ENCODE data around the gene TNMD. TPM values are rescaled to one million over a fixed set of nuclear protein-coding genes. Genes with fewer than 3 reads are reported as not detected.

Gene TNMD
- total RNA-seq, 1 experiment from 2014 or later: not detected

DNA sequence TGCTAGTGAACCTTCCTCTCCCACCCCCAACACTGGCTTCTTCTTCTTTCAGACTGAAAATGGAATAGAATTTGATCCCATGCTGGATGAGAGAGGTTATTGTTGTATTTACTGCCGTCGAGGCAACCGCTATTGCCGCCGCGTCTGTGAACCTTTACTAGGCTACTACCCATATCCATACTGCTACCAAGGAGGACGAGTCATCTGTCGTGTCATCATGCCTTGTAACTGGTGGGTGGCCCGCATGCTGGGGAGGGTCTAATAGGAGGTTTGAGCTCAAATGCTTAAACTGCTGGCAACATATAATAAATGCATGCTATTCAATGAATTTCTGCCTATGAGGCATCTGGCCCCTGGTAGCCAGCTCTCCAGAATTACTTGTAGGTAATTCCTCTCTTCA is 14.7 kb downstream of the TNMD start:
- in situ Hi-C loops (cut with HindIII; ENCODE audit: low pct_unique_long_range_greater_than_20kb, low sequenced_read_pairs): no loop called here
- H3K36me3 ChIP-seq (ENCODE audit: control insufficient read depth, insufficient read depth, low read length): no peaks in the 10 kb centered on the region
- TF ChIP-seq, protein P1, sequence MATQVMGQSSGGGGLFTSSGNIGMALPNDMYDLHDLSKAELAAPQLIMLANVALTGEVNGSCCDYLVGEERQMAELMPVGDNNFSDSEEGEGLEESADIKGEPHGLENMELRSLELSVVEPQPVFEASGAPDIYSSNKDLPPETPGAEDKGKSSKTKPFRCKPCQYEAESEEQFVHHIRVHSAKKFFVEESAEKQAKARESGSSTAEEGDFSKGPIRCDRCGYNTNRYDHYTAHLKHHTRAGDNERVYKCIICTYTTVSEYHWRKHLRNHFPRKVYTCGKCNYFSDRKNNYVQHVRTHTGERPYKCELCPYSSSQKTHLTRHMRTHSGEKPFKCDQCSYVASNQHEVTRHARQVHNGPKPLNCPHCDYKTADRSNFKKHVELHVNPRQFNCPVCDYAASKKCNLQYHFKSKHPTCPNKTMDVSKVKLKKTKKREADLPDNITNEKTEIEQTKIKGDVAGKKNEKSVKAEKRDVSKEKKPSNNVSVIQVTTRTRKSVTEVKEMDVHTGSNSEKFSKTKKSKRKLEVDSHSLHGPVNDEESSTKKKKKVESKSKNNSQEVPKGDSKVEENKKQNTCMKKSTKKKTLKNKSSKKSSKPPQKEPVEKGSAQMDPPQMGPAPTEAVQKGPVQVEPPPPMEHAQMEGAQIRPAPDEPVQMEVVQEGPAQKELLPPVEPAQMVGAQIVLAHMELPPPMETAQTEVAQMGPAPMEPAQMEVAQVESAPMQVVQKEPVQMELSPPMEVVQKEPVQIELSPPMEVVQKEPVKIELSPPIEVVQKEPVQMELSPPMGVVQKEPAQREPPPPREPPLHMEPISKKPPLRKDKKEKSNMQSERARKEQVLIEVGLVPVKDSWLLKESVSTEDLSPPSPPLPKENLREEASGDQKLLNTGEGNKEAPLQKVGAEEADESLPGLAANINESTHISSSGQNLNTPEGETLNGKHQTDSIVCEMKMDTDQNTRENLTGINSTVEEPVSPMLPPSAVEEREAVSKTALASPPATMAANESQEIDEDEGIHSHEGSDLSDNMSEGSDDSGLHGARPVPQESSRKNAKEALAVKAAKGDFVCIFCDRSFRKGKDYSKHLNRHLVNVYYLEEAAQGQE (IDR thresholded peaks at IDR 0.05; ENCODE audit: insufficient read depth in 1 of 2, low read depth in 2 of 2, low read length in 1 of 2): no peak
- TF ChIP-seq SIN3A (IDR thresholded peaks at IDR 0.05; ENCODE audit: borderline replicate concordance, insufficient read depth, low read depth, low read length) (no peak), POLR2AphosphoS5 (IDR thresholded peaks at IDR 0.05; ENCODE audit: low read depth, low read length) (no peak), TCF7L2 (IDR thresholded peaks at IDR 0.05; ENCODE audit: low read depth, low read length) (no peak)
- TF ChIP-seq, protein P2, sequence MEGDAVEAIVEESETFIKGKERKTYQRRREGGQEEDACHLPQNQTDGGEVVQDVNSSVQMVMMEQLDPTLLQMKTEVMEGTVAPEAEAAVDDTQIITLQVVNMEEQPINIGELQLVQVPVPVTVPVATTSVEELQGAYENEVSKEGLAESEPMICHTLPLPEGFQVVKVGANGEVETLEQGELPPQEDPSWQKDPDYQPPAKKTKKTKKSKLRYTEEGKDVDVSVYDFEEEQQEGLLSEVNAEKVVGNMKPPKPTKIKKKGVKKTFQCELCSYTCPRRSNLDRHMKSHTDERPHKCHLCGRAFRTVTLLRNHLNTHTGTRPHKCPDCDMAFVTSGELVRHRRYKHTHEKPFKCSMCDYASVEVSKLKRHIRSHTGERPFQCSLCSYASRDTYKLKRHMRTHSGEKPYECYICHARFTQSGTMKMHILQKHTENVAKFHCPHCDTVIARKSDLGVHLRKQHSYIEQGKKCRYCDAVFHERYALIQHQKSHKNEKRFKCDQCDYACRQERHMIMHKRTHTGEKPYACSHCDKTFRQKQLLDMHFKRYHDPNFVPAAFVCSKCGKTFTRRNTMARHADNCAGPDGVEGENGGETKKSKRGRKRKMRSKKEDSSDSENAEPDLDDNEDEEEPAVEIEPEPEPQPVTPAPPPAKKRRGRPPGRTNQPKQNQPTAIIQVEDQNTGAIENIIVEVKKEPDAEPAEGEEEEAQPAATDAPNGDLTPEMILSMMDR (IDR thresholded peaks at IDR 0.05): no peak
- no peak for ATAC-seq
- no peak for DNase-seq (ENCODE audit: low read depth, low spot score)
- no peak overlapping the region for H3K27ac ChIP-seq (ENCODE audit: low read length)
- ChIA-PET CTCF (no interaction called here), POLR2A (no interaction called here)
- intact Hi-C loops (cut with micrococcal nuclease; ENCODE audit: unreplicated experiment): no loop called here
- BruUV-seq (replicated peaks): no TSS peak
- H3K4me1 ChIP-seq (ENCODE audit: control insufficient read depth, insufficient read depth, low read length): no peaks in the 10 kb centered on the region
- H3K9me3 ChIP-seq (ENCODE audit: control insufficient read depth, insufficient read depth, low read depth, low read length): no peaks in the 10 kb centered on the region
- H3K27me3 ChIP-seq (ENCODE audit: control insufficient read depth, insufficient read depth, low read length): no peaks in the 10 kb centered on the region; the same call in 1 of the 2 replicates
- H3K4me3 ChIP-seq (ENCODE audit: low read depth in 2 of 2, low read length in 2 of 2): no peak overlapping the region

DNA sequence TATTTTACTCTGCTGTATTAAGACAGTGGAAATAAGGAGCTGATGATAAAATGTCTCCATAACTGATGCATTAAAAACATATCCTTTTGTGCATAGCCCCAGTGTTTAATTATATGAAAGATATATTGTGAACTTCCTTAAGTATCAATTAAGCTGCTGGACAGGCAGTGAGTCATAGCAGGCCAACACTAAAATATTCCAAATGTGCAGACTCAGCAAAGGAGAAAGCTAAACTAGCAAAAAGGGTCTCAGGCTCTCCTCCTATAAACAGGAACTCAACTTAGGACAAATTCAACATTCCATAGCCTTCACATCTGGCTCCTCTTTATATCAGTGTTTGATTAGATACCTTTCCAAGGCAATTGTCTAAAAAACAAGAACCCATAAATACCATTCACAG is 15.6 kb downstream of the TNMD start:
- TF ChIP-seq, protein P1 (IDR thresholded peaks at IDR 0.05; ENCODE audit: insufficient read depth in 1 of 2, low read depth in 2 of 2, low read length in 1 of 2): no peak
- TF ChIP-seq SIN3A (IDR thresholded peaks at IDR 0.05; ENCODE audit: borderline replicate concordance, insufficient read depth, low read depth, low read length) (no peak), TCF7L2 (IDR thresholded peaks at IDR 0.05; ENCODE audit: low read depth, low read length) (no peak), POLR2AphosphoS5 (IDR thresholded peaks at IDR 0.05; ENCODE audit: low read depth, low read length) (no peak)
- TF ChIP-seq, protein P2 (IDR thresholded peaks at IDR 0.05): no peak
- no peaks in the 10 kb centered on the region; the same call in 1 of the 2 replicates for H3K27me3 ChIP-seq (ENCODE audit: control insufficient read depth, insufficient read depth, low read length)
- BruUV-seq (replicated peaks): no TSS peak
- in situ Hi-C loops (cut with HindIII; ENCODE audit: low pct_unique_long_range_greater_than_20kb, low sequenced_read_pairs): no loop called here
- ATAC-seq (no peak), DNase-seq (ENCODE audit: low read depth, low spot score) (no peak)
- CTCF ChIA-PET: no interaction called here
- no peaks in the 10 kb centered on the region for H3K9me3 ChIP-seq (ENCODE audit: control insufficient read depth, insufficient read depth, low read depth, low read length)
- H3K4me3 ChIP-seq (ENCODE audit: low read depth in 2 of 2, low read length in 2 of 2): no peak overlapping the region
- H3K27ac ChIP-seq (ENCODE audit: low read length): no peak overlapping the region
- no peaks in the 10 kb centered on the region for H3K4me1 ChIP-seq (ENCODE audit: control insufficient read depth, insufficient read depth, low read length)
- POLR2A ChIA-PET: no interaction called here
- intact Hi-C loops (cut with micrococcal nuclease; ENCODE audit: unreplicated experiment): no loop called here
- H3K36me3 ChIP-seq (ENCODE audit: control insufficient read depth, insufficient read depth, low read length): no peaks in the 10 kb centered on the region
